GM12872 (cell line): Measurements from ENCODE around the gene DDX23.

Experiments
- CTCF ChIP-seq: IDR thresholded peaks from 3 replicates; pipeline ENCODE4 v1.5.1; 2011; ENCODE audit warnings: low read depth, mild to moderate bottlenecking, low read length, moderate library complexity; ENCODE audit not compliant: insufficient read depth

The DDX23 gene

GRCh38 chr12:48883305-48884161, 31.6 kb upstream of the DDX23 start:
- TF ChIP-seq CTCF, result no peak

- TF ChIP-seq CTCF, result no peak
Observed at GRCh38 chr12:48882972-48883304, 31.0 kb upstream of the DDX23 start.

GRCh38 chr12:48882315-48882687, 30.3 kb upstream of the DDX23 start:
- no peak for TF ChIP-seq CTCF

GRCh38 chr12:48881686-48882314, 29.8 kb upstream of the DDX23 start:
- no peak for TF ChIP-seq CTCF

GRCh38 chr12:48880647-48881046, 28.7 kb upstream of the DDX23 start:
- no peak for TF ChIP-seq CTCF

GRCh38 chr12:48878548-48878947, 26.6 kb upstream of the DDX23 start:
- TF ChIP-seq CTCF, result no peak

- TF ChIP-seq CTCF, result no peak
Observed at GRCh38 chr12:48875944-48876515, 24.1 kb upstream of the DDX23 start.
